Body of pancreas (tissue), 4 donors: Measurements from ENCODE around the gene IFTAP.

Source experiments
- CTCF ChIP-seq, 7 experiments: fragments of 450-650 bp in 4 of 7; fragments of 200-600 bp in 3 of 7; sonication (generic) in 3 of 7; IDR thresholded peaks; one replicate each; pipeline ENCODE4 v1.5.1; 2016 to 2019; ENCODE audit warnings: antibody characterized with exemption in 7 of 7
- POLR2A ChIP-seq, 3 donors: fragments of 450-650 bp; IDR thresholded peaks; one replicate each; pipeline ENCODE4 v1.6.1; 2016; ENCODE audit warnings: antibody characterized with exemption in 3 of 3, mild to moderate bottlenecking in 2 of 3

- no peak for TF ChIP-seq POLR2A (IDR thresholded peaks at IDR 0.05)
- no peak for TF ChIP-seq CTCF (IDR thresholded peaks at IDR 0.05)
Measured at GRCh38 chr11:36657610-36658267, 63.4 kb downstream of the IFTAP start.
